Adrenal gland (tissue), 5 donors: ENCODE measurements around the gene NAA38.

Experiments used
- POLR2A ChIP-seq, 2 donors: fragments of 450-650 bp; IDR thresholded peaks; one replicate each; pipeline ENCODE4 v1.6.1; 2017; ENCODE audit warnings: antibody characterized with exemption in 2 of 2, mild to moderate bottlenecking in 2 of 2, moderate library complexity in 1 of 2
- TF ChIP-seq, protein P1 (sequence below), 6 experiments: fragments of 450-650 bp in 4 of 6; fragments of 200-600 bp in 2 of 6; sonication (generic) in 1 of 6; IDR thresholded peaks; 1 replicate in 5 of 6; 2 replicates in 1 of 6; pipeline versions ENCODE4 v1.5.1 to v1.8.0; 2016 to 2021; ENCODE audit warnings: antibody characterized with exemption in 6 of 6, mild to moderate bottlenecking in 2 of 6, moderate library complexity in 1 of 6
- donor health status: DM: no; HTN: no; CAD: no.

DNA sequence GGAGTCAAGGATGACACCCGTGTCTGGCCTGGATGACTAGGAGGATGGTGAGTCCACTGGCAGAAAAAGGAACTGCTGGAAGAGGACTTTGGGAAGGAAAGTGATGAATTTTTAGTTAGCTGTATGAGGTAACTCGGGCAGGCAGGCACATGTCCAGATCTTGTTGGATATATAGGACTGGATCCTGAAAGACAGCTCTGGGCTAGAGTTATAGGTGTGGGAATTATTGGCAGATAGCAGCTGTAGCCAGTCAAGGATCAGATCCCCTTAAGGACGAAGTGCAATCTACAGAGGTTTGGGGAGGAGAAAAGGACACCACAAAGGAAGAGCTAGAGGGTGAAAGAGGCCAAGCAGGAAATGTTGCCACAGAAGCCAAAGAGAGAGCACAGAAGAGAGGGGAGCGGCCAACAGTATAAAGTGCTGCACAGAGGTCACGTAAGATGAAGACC lies 10.5 kb upstream of the NAA38 start:
- no peak for TF ChIP-seq POLR2A (IDR thresholded peaks at IDR 0.05)
- TF ChIP-seq, protein P1, sequence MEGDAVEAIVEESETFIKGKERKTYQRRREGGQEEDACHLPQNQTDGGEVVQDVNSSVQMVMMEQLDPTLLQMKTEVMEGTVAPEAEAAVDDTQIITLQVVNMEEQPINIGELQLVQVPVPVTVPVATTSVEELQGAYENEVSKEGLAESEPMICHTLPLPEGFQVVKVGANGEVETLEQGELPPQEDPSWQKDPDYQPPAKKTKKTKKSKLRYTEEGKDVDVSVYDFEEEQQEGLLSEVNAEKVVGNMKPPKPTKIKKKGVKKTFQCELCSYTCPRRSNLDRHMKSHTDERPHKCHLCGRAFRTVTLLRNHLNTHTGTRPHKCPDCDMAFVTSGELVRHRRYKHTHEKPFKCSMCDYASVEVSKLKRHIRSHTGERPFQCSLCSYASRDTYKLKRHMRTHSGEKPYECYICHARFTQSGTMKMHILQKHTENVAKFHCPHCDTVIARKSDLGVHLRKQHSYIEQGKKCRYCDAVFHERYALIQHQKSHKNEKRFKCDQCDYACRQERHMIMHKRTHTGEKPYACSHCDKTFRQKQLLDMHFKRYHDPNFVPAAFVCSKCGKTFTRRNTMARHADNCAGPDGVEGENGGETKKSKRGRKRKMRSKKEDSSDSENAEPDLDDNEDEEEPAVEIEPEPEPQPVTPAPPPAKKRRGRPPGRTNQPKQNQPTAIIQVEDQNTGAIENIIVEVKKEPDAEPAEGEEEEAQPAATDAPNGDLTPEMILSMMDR (IDR thresholded peaks at IDR 0.05): no peak
